Left lung (tissue), 10 donors: Measurements from ENCODE around the gene TRMO. TPM values are rescaled to one million over a fixed set of nuclear protein-coding genes. Genes with fewer than 3 reads are reported as not detected.
A peak's percentile ranks its signal among the peaks of the same experiment; 100 is the strongest.

ENCODE experiments used
- ATAC-seq: fragments of 200-7000 bp; cut with Tn5 transposase; one replicate; pipeline ENCODE4 v1.9.1; 2020; ENCODE audit warnings: moderate library complexity
- DNase-seq, 4 donors: peaks; one replicate each; pipeline ENCODE4 v3.0.0-alpha.2; 2013 to 2020
- H3K27ac ChIP-seq, 2 donors: fragments of 200-600 bp; sonication (generic) in 1 of 2; one replicate each; pipeline versions ENCODE4 v1.5.0 to v1.8.0; 2020 to 2021
- H3K27me3 ChIP-seq, 2 donors: fragments of 200-600 bp; sonication (generic) in 1 of 2; one replicate each; pipeline versions ENCODE4 v1.5.0 to v1.8.0; 2020 to 2021
- H3K36me3 ChIP-seq, 2 donors: fragments of 200-600 bp; sonication (generic) in 1 of 2; one replicate each; pipeline versions ENCODE4 v1.5.0 to v1.8.0; 2020 to 2021
- H3K4me1 ChIP-seq, 2 donors: fragments of 200-600 bp; one replicate each; pipeline ENCODE4 v1.8.0; 2021
- H3K4me3 ChIP-seq, 2 donors: fragments of 200-600 bp; sonication (generic) in 1 of 2; one replicate each; pipeline versions ENCODE4 v1.5.0 to v1.8.0; 2020 to 2021; ENCODE audit warnings: mild to moderate bottlenecking in 1 of 2
- H3K9me3 ChIP-seq, 2 donors: fragments of 200-600 bp; sonication (generic) in 1 of 2; one replicate each; pipeline versions ENCODE4 v1.5.0 to v1.8.0; 2020 to 2021
- CTCF ChIP-seq, 2 donors: fragments of 200-600 bp; sonication (generic) in 1 of 2; IDR thresholded peaks; one replicate each; pipeline versions ENCODE4 v1.5.0 to v1.8.0; 2021; ENCODE audit warnings: antibody characterized with exemption in 2 of 2
- intact Hi-C, 2 donors: fragments of 100-400 bp; cut with DNase I; formaldehyde crosslinking; loops; one replicate each; pipeline versions ENCODE4 v1.11.2 to v1.14.2; 2022
- polyA plus RNA-seq, 6 donors: library from polyadenylated mRNA; unstranded; fragments of 120-200 nt; gene quantifications; one replicate each; pipeline ENCODE4 v1.2.1, GENCODE V29; 2013; ENCODE audit not compliant: insufficient read length in 6 of 6
- total RNA-seq, 2 donors: library from RNA; stranded (reverse); fragmentation: NEBNext Ultra II Directional; extraction: Animal tissue kit (Norgen Biotek cat#: 25700); gene quantifications; one replicate each; pipeline ENCODE4 v1.2.1, GENCODE V29; 2021
- donor health status: DM: no; HTN: yes; CAD: no.
- donor health status: DM: no; HTN: no; CAD: no.

The TRMO gene
- total and polyA plus RNA-seq, 8 donors = 13.6 to 16.5 (median 16.1) TPM

GRCh38 chr9:97908705-97909104 lies 13.6 kb downstream of the TRMO start:
- H3K36me3 ChIP-seq = peaks cover 0 to 47% of the 10 kb centered on the region in 2 donors
- no peak for DNase-seq
- no peak overlapping the region for H3K4me3 ChIP-seq
- no peaks in the 10 kb centered on the region for H3K27me3 ChIP-seq
- H3K4me1 ChIP-seq = peaks cover 0 to 53% of the 10 kb centered on the region in 2 donors
- peak; percentile 48 for ATAC-seq
- peak overlapping the region in 1 of 2 donors; percentile 95 for H3K27ac ChIP-seq
- intact Hi-C loops = no loop called here
- TF ChIP-seq CTCF (IDR thresholded peaks at IDR 0.05) = no peak
- no peaks in the 10 kb centered on the region for H3K9me3 ChIP-seq

GRCh38 chr9:97907632-97908031 lies 14.7 kb downstream of the TRMO start:
- H3K4me1 ChIP-seq = peaks cover 0 to 53% of the 10 kb centered on the region in 2 donors
- H3K36me3 ChIP-seq = peaks cover 0 to 42% of the 10 kb centered on the region in 2 donors
- H3K4me3 ChIP-seq = no peak overlapping the region
- no peak for TF ChIP-seq CTCF (IDR thresholded peaks at IDR 0.05)
- intact Hi-C loops = no loop called here
- no peaks in the 10 kb centered on the region for H3K27me3 ChIP-seq
- peak overlapping the region; percentile 16 to 95 for H3K27ac ChIP-seq
- DNase-seq (peak in 1 of 4 donors; percentile 75), ATAC-seq (no peak)
- no peaks in the 10 kb centered on the region for H3K9me3 ChIP-seq

GRCh38 chr9:97907046-97907445 lies 15.3 kb downstream of the TRMO start:
- ATAC-seq = peak; percentile 22
- intact Hi-C loops = no loop called here
- peaks cover 0 to 36% of the 10 kb centered on the region in 2 donors for H3K36me3 ChIP-seq

GRCh38 chr9:97906236-97906831 lies 16.0 kb downstream of the TRMO start:
- no peak overlapping the region for H3K4me3 ChIP-seq
- ATAC-seq (peak; percentile 62), DNase-seq (no peak)
- H3K27me3 ChIP-seq = no peaks in the 10 kb centered on the region
- H3K36me3 ChIP-seq = peaks cover 0 to 29% of the 10 kb centered on the region in 2 donors
- TF ChIP-seq CTCF (IDR thresholded peaks at IDR 0.05) = no peak
- intact Hi-C loops = no loop called here
- peak overlapping the region; percentile 35 to 95 for H3K27ac ChIP-seq
- peaks cover 0 to 55% of the 10 kb centered on the region in 2 donors for H3K4me1 ChIP-seq
- no peaks in the 10 kb centered on the region for H3K9me3 ChIP-seq

More at GRCh38 chr9:97907046-97907445, 15.3 kb downstream of the TRMO start:
- Histone ChIP-seq H3K4me1 (peaks cover 0 to 53% of the 10 kb centered on the region in 2 donors), H3K4me3 (no peak overlapping the region), H3K9me3 (no peaks in the 10 kb centered on the region), H3K27ac (peak overlapping the region; percentile 16 to 95), H3K27me3 (no peaks in the 10 kb centered on the region)
- peak in 2 of 4 donors; percentile 48 to 75 for DNase-seq
- TF ChIP-seq CTCF (IDR thresholded peaks at IDR 0.05) = no peak

- intact Hi-C loops = no loop called here
- Histone ChIP-seq H3K4me1 (peaks cover 0 to 62% of the 10 kb centered on the region in 2 donors), H3K27me3 (no peaks in the 10 kb centered on the region), H3K36me3 (peaks cover 0 to 19% of the 10 kb centered on the region in 2 donors), H3K9me3 (no peaks in the 10 kb centered on the region), H3K27ac (peak overlapping the region in 1 of 2 donors; percentile 95), H3K4me3 (no peak overlapping the region)
- no peak for ATAC-seq
- no peak for TF ChIP-seq CTCF (IDR thresholded peaks at IDR 0.05)
- no peak for DNase-seq
Measured at GRCh38 chr9:97905228-97905627, 17.1 kb downstream of the TRMO start.
